ENCODE data around the gene IWS1.
A peak's percentile ranks its signal among the peaks of the same experiment; 100 is the strongest.
"Not testable (repeated sequence)": the region's sequence is repeated elsewhere in the genome, so short reads cannot be mapped to it uniquely, and the experiment has no call there.

The IWS1 gene

GRCh38 chr2:127561371-127561770 is 35.1 kb upstream of the IWS1 start:
- no peak for DNase-seq

- DNase-seq, result peak in 3 of 51 donors; percentile 21 to 30 (median 22)
These were observed 34.6 kb upstream of the IWS1 start for GRCh38 chr2:127560931-127561280.

- peak in 24 of 51 donors; percentile 3 to 57 (median 29) for DNase-seq
These were observed 34.1 kb upstream of the IWS1 start for GRCh38 chr2:127560201-127560930.

- no peak for DNase-seq
These were observed 33.2 kb upstream of the IWS1 start for GRCh38 chr2:127559454-127559853.

GRCh38 chr2:127558911-127559310 is 32.6 kb upstream of the IWS1 start:
- DNase-seq, result no peak

GRCh38 chr2:127552846-127553245 is 26.6 kb upstream of the IWS1 start:
- DNase-seq, result no peak

- no peak for DNase-seq
These were observed 26.0 kb upstream of the IWS1 start for GRCh38 chr2:127552336-127552735.

GRCh38 chr2:127551221-127551930 is 25.1 kb upstream of the IWS1 start:
- no peak for DNase-seq

- no peak for DNase-seq
These were observed 20.5 kb upstream of the IWS1 start for GRCh38 chr2:127546797-127547196.

GRCh38 chr2:127545796-127546195 is 19.5 kb upstream of the IWS1 start:
- DNase-seq, result no peak

- no peak for DNase-seq
These were observed 18.9 kb upstream of the IWS1 start for GRCh38 chr2:127545189-127545588.

- DNase-seq, result not testable (repeated sequence)
These were observed 16.8 kb upstream of the IWS1 start for GRCh38 chr2:127543013-127543501.

- DNase-seq, result no peak
These were observed 15.9 kb upstream of the IWS1 start for GRCh38 chr2:127542231-127542630.

- peak in 2 of 51 donors; percentile 11 to 14 for DNase-seq
These were observed 15.5 kb upstream of the IWS1 start for GRCh38 chr2:127541809-127542208.

GRCh38 chr2:127537644-127538043 is 11.4 kb upstream of the IWS1 start:
- DNase-seq, result no peak

- DNase-seq, result no peak
These were observed 10.6 kb upstream of the IWS1 start for GRCh38 chr2:127536707-127537541.

GRCh38 chr2:127535918-127536317 is 9.6 kb upstream of the IWS1 start:
- DNase-seq, result no peak

- DNase-seq, result no peak
These were observed 9.2 kb upstream of the IWS1 start, which contains the start of gene MYO7B for GRCh38 chr2:127535422-127535901. TSS of gene MYO7B (plus strand) at chr2:127535683. CDS start at chr2:127559723, 24,040 bp downstream.

- no peak for DNase-seq
These were observed 6.0 kb upstream of the IWS1 start for GRCh38 chr2:127532296-127532695.

- DNase-seq, result no peak
These were observed 4.9 kb upstream of the IWS1 start for GRCh38 chr2:127531221-127531648.

- DNase-seq, result no peak
These were observed 4.2 kb upstream of the IWS1 start for GRCh38 chr2:127530245-127531140.

Measured in hypothalamus (tissue), 51 donors.